Motor neuron (in vitro differentiated cells): ENCODE measurements around the gene SUN5. TPM values are rescaled to one million over a fixed set of nuclear protein-coding genes. Genes with fewer than 3 reads are reported as not detected.
A peak's percentile ranks its signal among the peaks of the same experiment; 100 is the strongest.
"Not testable (repeated sequence)": the region's sequence is repeated elsewhere in the genome, so short reads cannot be mapped to it uniquely, and the experiment has no call there.

Experiments
- ATAC-seq, 8 experiments: fragments of 200-7000 bp; cut with Tn5 transposase; replicated peaks in 6 of 8; 2 replicates each; pipeline ENCODE4 v1.8.0; 2021; ENCODE audit warnings: mild to moderate bottlenecking in 8 of 8, moderate library complexity in 8 of 8
- H3K27ac ChIP-seq, 2 donors: fragments of 250-450 bp; sonication (Bioruptor Pico); 2 replicates each; pipeline ENCODE4 v1.9.0; 2021; ENCODE audit warnings: antibody characterized with exemption in 2 of 2, mild to moderate bottlenecking in 2 of 2, moderate library complexity in 1 of 2
- H3K4me1 ChIP-seq, 2 donors: fragments of 250-450 bp; sonication (Bioruptor Pico); replicated peaks in 1 of 2; 2 replicates each; pipeline ENCODE4 v1.6.1; 2021; ENCODE audit warnings: antibody characterized with exemption in 2 of 2, mild to moderate bottlenecking in 2 of 2, moderate library complexity in 1 of 2
- H3K4me3 ChIP-seq, 5 donors: fragments of 250-450 bp; sonication (Bioruptor Pico); 2 replicates each; pipeline ENCODE4 v1.9.0; 2021; ENCODE audit warnings: antibody characterized with exemption in 5 of 5, mild to moderate bottlenecking in 5 of 5, moderate library complexity in 4 of 5
- WGBS, 10 experiments: fragments of 450-650 bp; shearing (Covaris generic); methylation state at CpG; one replicate each; pipeline ENCODE4 v1.0.0; 2022; 5-methylcytosine and 5-hydroxymethylcytosine counted together
- in situ Hi-C, 9 experiments: fragments of 400-800 bp; cut with MboI; loops; one replicate each; pipeline ENCODE4 v1.15.0; 2021; ENCODE audit warnings: low sequenced_read_pairs in 9 of 9, low pct_unique_long_range_greater_than_20kb in 2 of 9; ENCODE audit not compliant: unreplicated experiment in 9 of 9
- total RNA-seq, 8 experiments: library from RNA; unstranded; fragments of 300-600 nt; gene quantifications; 2 replicates each; pipeline versions ENCODE4 v1.2.3 to v1.2.4, GENCODE V29; 2022

SUN5 gene
- total RNA-seq, 8 experiments from 2014 or later, result not detected

GRCh38 chr20:32965581-32966373 is 38.5 kb downstream of the SUN5 start:
- in situ Hi-C loops, result no loop called here
- Histone ChIP-seq H3K4me1 (no peaks in the 10 kb centered on the region), H3K27ac (no peak overlapping the region), H3K4me3 (no peak overlapping the region)
- no peak for ATAC-seq
- WGBS, 10 experiments, result 14 to 79% (median 33%) methylated on average over 1 to 6 of the region's 12 CpGs; no CpG with 5 or more reads in 1 of the 10 experiments

DNA sequence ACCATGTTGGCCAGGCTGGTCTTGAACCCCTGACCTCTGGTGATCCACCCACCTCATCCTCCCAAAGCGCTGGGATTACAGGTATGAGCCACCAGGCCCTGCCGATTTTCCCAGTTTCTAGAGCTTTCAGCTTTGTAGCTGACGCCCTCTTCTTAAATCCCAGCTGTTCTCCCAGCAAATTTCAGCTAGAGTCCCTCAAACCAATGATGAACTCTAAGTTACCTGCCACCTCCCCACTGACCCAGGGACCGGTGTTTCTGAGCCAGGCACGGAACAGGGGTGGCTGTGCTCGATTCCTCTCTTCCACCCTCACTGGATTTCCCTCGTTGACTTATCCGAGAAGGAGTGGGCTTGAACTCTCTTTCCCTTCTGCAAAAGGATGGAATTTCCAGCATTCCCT is 39.1 kb downstream of the SUN5 start:
- ATAC-seq, result no peak
- Histone ChIP-seq H3K4me1 (no peaks in the 10 kb centered on the region), H3K4me3 (no peak overlapping the region), H3K27ac (no peak overlapping the region)
- 0 to 92% (median 67%) methylated on average over 1 to 6 of the region's 8 CpGs; no CpG with 5 or more reads in 1 of the 10 experiments for WGBS, 10 experiments
- in situ Hi-C loops, result no loop called here

GRCh38 chr20:32964575-32964974 is 39.7 kb downstream of the SUN5 start:
- in situ Hi-C loops, result no loop called here
- Histone ChIP-seq H3K4me1 (no peaks in the 10 kb centered on the region), H3K4me3 (no peak overlapping the region), H3K27ac (no peak overlapping the region)
- ATAC-seq, result no peak
- WGBS, 10 experiments, result 0 to 100% (median 79%) methylated on average over 1 to 3 of the region's 6 CpGs; no CpG with 5 or more reads in 2 of the 10 experiments

DNA sequence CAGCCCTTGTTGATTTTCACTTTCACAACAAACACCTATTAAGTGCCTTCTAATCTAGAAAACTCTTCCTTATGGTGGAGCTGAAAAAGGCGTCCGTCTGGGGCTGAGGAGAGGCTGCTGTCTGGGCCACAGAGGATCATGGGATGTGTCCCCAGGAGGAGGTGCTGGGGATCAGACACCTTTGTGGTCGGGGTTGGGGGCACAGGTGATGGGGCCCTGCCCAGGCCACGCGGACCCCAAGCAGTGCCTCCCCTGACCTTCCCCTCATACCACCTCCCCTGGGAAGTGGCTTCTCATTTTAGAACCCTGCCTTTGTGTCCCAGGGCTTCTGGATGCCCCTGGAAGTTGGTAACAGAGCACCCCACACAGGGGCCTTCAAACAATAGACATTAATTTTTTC is 41.1 kb downstream of the SUN5 start:
- no peak overlapping the region for H3K4me3 ChIP-seq
- no peaks in the 10 kb centered on the region for H3K4me1 ChIP-seq
- H3K27ac ChIP-seq, result no peak overlapping the region
- ATAC-seq, result no peak
- in situ Hi-C loops, result no loop called here
- WGBS, 10 experiments, result 17 to 80% methylated on average over 1 to 3 of the region's 5 CpGs; no CpG with 5 or more reads in 8 of the 10 experiments

DNA sequence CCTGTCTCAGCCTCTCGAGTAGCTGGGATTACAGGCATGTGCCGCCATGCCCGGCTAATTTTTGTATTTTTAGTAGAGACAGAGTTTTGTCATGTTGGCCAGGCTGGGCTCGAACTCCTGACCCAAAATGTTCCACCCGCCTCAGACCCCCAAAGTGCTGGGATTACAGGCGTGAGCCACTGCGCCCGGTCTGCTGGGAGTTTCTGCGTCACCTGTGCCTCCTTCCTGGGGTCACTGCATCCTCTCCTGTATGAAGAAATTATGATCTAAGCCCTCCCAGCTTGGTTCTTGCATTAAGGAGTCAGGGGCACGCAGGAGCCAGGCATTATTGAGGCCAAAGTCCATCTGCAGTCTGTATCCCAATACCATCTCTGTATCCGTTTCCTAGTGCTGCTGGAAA is 41.6 kb downstream of the SUN5 start:
- in situ Hi-C loops, H3K4me3 ChIP-seq, H3K27ac ChIP-seq, H3K4me1 ChIP-seq, ATAC-seq: not testable (repeated sequence)
- 31 to 83% (median 80%) methylated on average over 1 to 2 of the region's 11 CpGs; no CpG with 5 or more reads in 4 of the 10 experiments for WGBS, 10 experiments

- WGBS, 10 experiments, result 0 to 100% (median 85%) methylated on average over 1 to 2 of the region's 5 CpGs; no CpG with 5 or more reads in 6 of the 10 experiments
- Histone ChIP-seq H3K4me1 (no peaks in the 10 kb centered on the region), H3K27ac (no peak overlapping the region), H3K4me3 (no peak overlapping the region)
- ATAC-seq, result no peak
- in situ Hi-C loops, result no loop called here
These were observed 42.2 kb downstream of the SUN5 start for GRCh38 chr20:32962053-32962452.

DNA sequence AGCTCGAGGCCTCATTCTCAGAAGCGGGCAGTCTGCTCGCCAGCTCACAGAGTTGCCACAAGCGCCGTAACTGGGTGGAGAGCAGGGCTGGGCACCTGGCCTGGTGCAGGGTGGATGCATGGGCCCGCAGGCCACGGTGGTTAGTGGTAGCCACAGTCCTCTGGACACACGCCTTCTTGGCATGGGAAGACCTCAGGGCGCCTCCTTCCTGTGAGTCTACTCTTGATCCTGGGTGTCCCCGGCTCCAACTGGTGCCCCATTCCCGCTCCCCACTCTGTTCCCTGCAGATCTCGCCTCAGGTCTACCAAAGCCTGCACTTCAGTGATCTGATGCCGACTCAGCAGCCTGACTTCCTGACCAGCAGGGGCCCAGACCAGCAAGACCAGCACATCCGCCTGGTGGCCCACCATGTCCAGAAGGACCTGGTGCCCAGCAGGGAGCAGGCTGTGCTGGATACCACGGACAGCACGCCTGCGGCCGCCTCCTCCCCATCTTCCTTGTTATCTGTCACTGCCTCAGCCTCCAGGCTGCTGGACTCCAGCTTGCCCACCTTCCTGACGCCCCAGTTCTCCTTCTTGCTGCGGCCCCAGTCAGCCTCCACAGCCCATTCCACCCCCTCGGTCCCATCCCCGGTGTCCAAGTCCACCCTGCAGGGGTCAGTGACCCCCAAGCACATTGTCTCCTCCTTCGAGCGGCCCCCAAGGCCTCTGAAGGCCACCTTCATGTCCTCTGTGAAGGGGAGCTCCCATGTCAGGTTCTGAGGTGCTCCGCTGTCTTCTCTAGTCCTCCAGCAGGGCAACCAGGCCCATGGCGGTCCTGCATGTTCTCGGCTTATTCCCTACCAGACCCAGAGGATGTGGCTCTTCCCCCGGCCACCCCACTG is 43.1 kb downstream of the SUN5 start:
- Histone ChIP-seq H3K27ac (no peak overlapping the region), H3K4me3 (no peak overlapping the region), H3K4me1 (no peaks in the 10 kb centered on the region)
- in situ Hi-C loops, result no loop called here
- WGBS, 10 experiments, result 20 to 93% (median 29%) methylated on average over 3 to 6 of the region's 28 CpGs; no CpG with 5 or more reads in 5 of the 10 experiments
- ATAC-seq, result no peak

- no peak overlapping the region for H3K27ac ChIP-seq
- no peak for ATAC-seq
- no peaks in the 10 kb centered on the region for H3K4me1 ChIP-seq
- in situ Hi-C loops, result no loop called here
- no peak overlapping the region for H3K4me3 ChIP-seq
These were observed 44.1 kb downstream of the SUN5 start for GRCh38 chr20:32960222-32960518.

GRCh38 chr20:32959351-32960221 is 44.6 kb downstream of the SUN5 start:
- 0 to 100% (median 67%) methylated on average over 1 to 7 of the region's 14 CpGs; no CpG with 5 or more reads in 4 of the 10 experiments for WGBS, 10 experiments
- no peak for ATAC-seq
- in situ Hi-C loops, result no loop called here
- Histone ChIP-seq H3K4me3 (no peak overlapping the region), H3K4me1 (no peaks in the 10 kb centered on the region), H3K27ac (no peak overlapping the region)

GRCh38 chr20:32958574-32958973 is 45.7 kb downstream of the SUN5 start:
- no peak for ATAC-seq
- in situ Hi-C loops, result no loop called here

DNA sequence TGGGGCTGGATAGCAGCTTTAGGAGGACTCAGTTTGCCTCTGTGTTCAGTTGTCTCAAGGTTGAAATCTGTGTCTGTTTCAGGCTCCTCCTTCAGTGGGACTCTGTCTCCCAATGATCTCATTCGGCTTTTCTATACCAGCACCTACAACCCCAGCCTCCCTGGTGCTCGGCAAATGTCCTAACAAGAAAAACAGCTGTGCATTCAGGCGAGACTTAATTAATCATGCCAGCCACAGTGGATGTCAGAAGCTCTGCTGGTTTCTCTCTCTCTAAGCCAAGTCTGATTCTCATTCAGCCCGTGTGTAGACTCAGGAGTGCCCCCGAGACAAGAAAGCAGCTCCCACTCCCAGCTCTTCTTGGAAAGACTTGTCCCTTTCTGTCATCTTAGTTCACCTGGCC is 46.8 kb downstream of the SUN5 start:
- in situ Hi-C loops, result no loop called here
- Histone ChIP-seq H3K4me1 (no peaks in the 10 kb centered on the region), H3K27ac (no peak overlapping the region), H3K4me3 (no peak overlapping the region)
- peak in 5 of 8 experiments; percentile 17 to 73 (median 51) for ATAC-seq
- 0 to 77% (median 51%) methylated on average over 1 to 5 of the region's 5 CpGs; no CpG with 5 or more reads in 1 of the 10 experiments for WGBS, 10 experiments

More at GRCh38 chr20:32958574-32958973, 45.7 kb downstream of the SUN5 start:
- H3K27ac ChIP-seq, result no peak overlapping the region
- no peak overlapping the region for H3K4me3 ChIP-seq
- no peaks in the 10 kb centered on the region for H3K4me1 ChIP-seq

GRCh38 chr20:32950539-32950938 is 53.7 kb downstream of the SUN5 start:
- H3K4me1 ChIP-seq, H3K4me3 ChIP-seq, in situ Hi-C loops, H3K27ac ChIP-seq, ATAC-seq: not testable (repeated sequence)
- WGBS, 10 experiments, result 0 to 24% (median 0%) methylated on average over 1 to 4 of the region's 4 CpGs; no CpG with 5 or more reads in 1 of the 10 experiments

DNA sequence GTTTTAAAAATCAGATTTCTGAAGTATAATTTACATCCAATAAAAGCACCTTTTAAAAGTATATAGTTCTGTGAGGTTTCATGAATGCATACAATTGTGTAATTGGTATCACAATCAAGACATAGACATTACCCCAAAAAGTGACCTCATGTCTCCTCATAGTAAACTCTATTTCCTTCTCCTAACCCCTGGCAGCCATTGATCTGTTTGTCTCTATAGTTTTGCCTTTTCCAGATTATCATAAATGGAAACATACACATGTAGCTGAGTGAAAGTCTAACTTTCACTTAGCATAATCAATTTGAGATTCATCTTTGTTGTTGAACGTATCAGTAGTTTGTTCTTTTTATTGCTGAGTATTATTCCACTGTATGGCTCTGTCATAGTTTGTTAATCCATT is 57.6 kb downstream of the SUN5 start:
- no peak overlapping the region for H3K27ac ChIP-seq
- ATAC-seq, result no peak
- in situ Hi-C loops, result no loop called here
- WGBS, 10 experiments, result 0 to 100% (median 75%) methylated on average over 1 of the region's 1 CpG; no CpG with 5 or more reads in 2 of the 10 experiments
- H3K4me1 ChIP-seq, result peaks cover 3 to 5% of the 10 kb centered on the region in 2 donors
- H3K4me3 ChIP-seq, result no peak overlapping the region
